ENCODE results near the gene BAIAP2L1. TPM values are rescaled to one million over a fixed set of nuclear protein-coding genes. Genes with fewer than 3 reads are reported as not detected.

Gene BAIAP2L1
- polyA plus RNA-seq, 12 donors = 5.3 to 22.3 (median 8.9) TPM; not detected in 1

- peak; percentile 84 for DNase-seq
Observed at GRCh38 chr7:98280791-98281756, 119.8 kb downstream of the BAIAP2L1 start, which contains the start of gene BRI3. Gene BRI3 (plus strand): TSS chr7:98281686. CDS start chr7:98281796, 110 bp downstream.

- no peak for DNase-seq
Observed at GRCh38 chr7:98280296-98280695, 120.6 kb downstream of the BAIAP2L1 start.

- DNase-seq = no peak
Observed at GRCh38 chr7:98278936-98279335, 122.0 kb downstream of the BAIAP2L1 start.

GRCh38 chr7:98278408-98278807 is 122.5 kb downstream of the BAIAP2L1 start:
- no peak for DNase-seq

GRCh38 chr7:98276241-98276761 is 124.6 kb downstream of the BAIAP2L1 start:
- no peak for DNase-seq

GRCh38 chr7:98267303-98267702 is 133.6 kb downstream of the BAIAP2L1 start:
- DNase-seq = no peak

- no peak for DNase-seq
Observed at GRCh38 chr7:98266840-98267239, 134.1 kb downstream of the BAIAP2L1 start.

GRCh38 chr7:98265841-98266271 is 135.0 kb downstream of the BAIAP2L1 start:
- DNase-seq = no peak

GRCh38 chr7:98257701-98258100 is 143.2 kb downstream of the BAIAP2L1 start:
- DNase-seq = no peak

- DNase-seq = no peak
Observed at GRCh38 chr7:98256431-98256830, 144.5 kb downstream of the BAIAP2L1 start.

- DNase-seq = no peak
Observed at GRCh38 chr7:98254951-98255610, 145.8 kb downstream of the BAIAP2L1 start.

- DNase-seq = no peak
Observed at GRCh38 chr7:98254516-98254915, 146.4 kb downstream of the BAIAP2L1 start.

- no peak for DNase-seq
Observed at GRCh38 chr7:98252425-98253054, 148.3 kb downstream of the BAIAP2L1 start.

- peak; percentile 92 for DNase-seq
Observed at GRCh38 chr7:98251601-98252424, 149.1 kb downstream of the BAIAP2L1 start, which contains the start of gene TECPR1. Gene TECPR1 (minus strand): TSS chr7:98252232. CDS start chr7:98246146, 6,086 bp downstream.

GRCh38 chr7:98251231-98251600 is 149.7 kb downstream of the BAIAP2L1 start:
- no peak for DNase-seq

- no peak for DNase-seq
Observed at GRCh38 chr7:98250789-98251188, 150.1 kb downstream of the BAIAP2L1 start.

GRCh38 chr7:98249106-98249505 is 151.8 kb downstream of the BAIAP2L1 start:
- no peak for DNase-seq

- no peak for DNase-seq
Observed at GRCh38 chr7:98248156-98248555, 152.7 kb downstream of the BAIAP2L1 start.

GRCh38 chr7:98244871-98245270 is 156.0 kb downstream of the BAIAP2L1 start:
- no peak for DNase-seq

GRCh38 chr7:98242934-98243333 is 158.0 kb downstream of the BAIAP2L1 start:
- DNase-seq = no peak

- DNase-seq = no peak
Observed at GRCh38 chr7:98242342-98242741, 158.5 kb downstream of the BAIAP2L1 start.
